Spleen (tissue), 7 donors: ENCODE results near the gene HIVEP1.

Source experiments
- CTCF ChIP-seq, 11 experiments: fragments of 200-600 bp in 7 of 11; fragments of 450-650 bp in 4 of 11; sonication (generic) in 4 of 11; IDR thresholded peaks in 8 of 11; conservative IDR thresholded peaks in 3 of 11; 1 replicate in 7 of 11; 2 replicates in 4 of 11; pipeline versions ENCODE4 v1.4.0 to v1.8.0; 2016 to 2021; ENCODE audit warnings: antibody characterized with exemption in 11 of 11, inconsistent platforms in 4 of 11, mild to moderate bottlenecking in 1 of 11
- POLR2A ChIP-seq, 3 donors: fragments of 450-650 bp; IDR thresholded peaks; one replicate each; pipeline ENCODE4 v1.5.1; 2017; ENCODE audit warnings: antibody characterized with exemption in 3 of 3, mild to moderate bottlenecking in 1 of 3
- POLR2AphosphoS5 ChIP-seq, 3 donors: sonication (generic); formaldehyde crosslinking; IDR thresholded peaks; one replicate each; pipeline ENCODE4 v1.5.1; 2017; ENCODE audit warnings: antibody characterized with exemption in 3 of 3
- donor health status: DM: no; HTN: no; CAD: no; lungs with moderate emphysema.
- donor health status: DM: no; HTN: no; CAD: no.
- donor health status: DM: no; HTN: no; CAD: no.

GRCh38 chr6:12102350-12102749, 90.2 kb downstream of the HIVEP1 start:
- no peak for TF ChIP-seq CTCF (IDR thresholded peaks at IDR 0.05 in 8 of 11, conservative IDR thresholded peaks at IDR 0.05 in 3 of 11)
- TF ChIP-seq POLR2A (IDR thresholded peaks at IDR 0.05) = no peak
- no peak for TF ChIP-seq POLR2AphosphoS5 (IDR thresholded peaks at IDR 0.05)
